Parathyroid adenoma (tissue), 2 donors: Measurements from ENCODE around the gene RGS4.

ENCODE experiments used
- H2AFZ ChIP-seq: fragments of 300-600 bp; sonication (generic); one replicate; pipeline ENCODE4 v1.7.0; 2017; ENCODE audit warnings: antibody characterized with exemption, mild to moderate bottlenecking
- H3K27ac ChIP-seq: fragments of 300-600 bp; sonication (generic); one replicate; pipeline ENCODE4 v1.7.0; 2017
- H3K27me3 ChIP-seq: fragments of 300-600 bp; sonication (generic); one replicate; pipeline ENCODE4 v1.7.0; 2017; ENCODE audit warnings: low read length; ENCODE audit not compliant: control insufficient read depth, insufficient read depth
- H3K36me3 ChIP-seq: fragments of 300-600 bp; sonication (generic); one replicate; pipeline ENCODE4 v1.7.0; 2017; ENCODE audit warnings: low read length; ENCODE audit not compliant: control insufficient read depth, insufficient read depth
- H3K4me1 ChIP-seq: fragments of 300-600 bp; sonication (generic); one replicate; pipeline ENCODE4 v1.7.0; 2017; ENCODE audit warnings: control low read depth
- H3K4me2 ChIP-seq: fragments of 300-600 bp; sonication (generic); one replicate; pipeline ENCODE4 v1.7.0; 2017; ENCODE audit warnings: low read length
- H3K4me3 ChIP-seq: fragments of 300-600 bp; sonication (generic); one replicate; pipeline ENCODE4 v1.7.0; 2017; ENCODE audit warnings: low read depth, low read length
- H3K79me2 ChIP-seq: fragments of 300-600 bp; sonication (generic); one replicate; pipeline ENCODE4 v1.7.0; 2017; ENCODE audit warnings: control low read depth
- H3K9ac ChIP-seq: fragments of 300-600 bp; sonication (generic); one replicate; pipeline ENCODE4 v1.7.0; 2017; ENCODE audit warnings: mild to moderate bottlenecking
- H3K9me3 ChIP-seq: fragments of 300-600 bp; sonication (generic); one replicate; pipeline ENCODE4 v1.7.0; 2017; ENCODE audit warnings: low read length; ENCODE audit not compliant: control insufficient read depth
- TF ChIP-seq, protein P1 (sequence below): fragments of 300-600 bp; sonication (generic); IDR thresholded peaks from one replicate; pipeline ENCODE4 v1.7.0; 2017; ENCODE audit warnings: antibody characterized with exemption, mild to moderate bottlenecking
- donor health status: primary hyperparathyroidism.

The RGS4 gene

DNA sequence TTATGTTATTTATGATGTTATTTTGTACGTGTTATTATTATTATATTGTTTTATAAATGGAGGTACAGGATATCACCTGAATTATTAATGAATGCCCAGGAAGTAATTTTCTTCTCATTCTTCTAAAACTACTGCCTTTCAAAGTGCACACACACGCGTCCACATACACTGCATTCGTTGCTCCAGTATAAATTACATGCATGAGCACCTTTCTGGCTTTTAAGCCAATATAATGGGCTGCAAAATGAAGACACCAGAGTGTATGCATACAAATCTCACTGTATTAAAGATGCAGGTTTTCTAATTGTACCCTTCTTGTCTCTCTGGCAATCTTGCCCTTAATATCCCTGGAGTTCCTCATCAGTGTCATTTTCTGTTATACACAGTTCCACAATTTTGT lies 6.9 kb downstream of the RGS4 start:
- Histone ChIP-seq H2AFZ (no peak overlapping the region), H3K4me3 (no peak overlapping the region), H3K79me2 (no peaks in the 10 kb centered on the region), H3K27me3 (no peaks in the 10 kb centered on the region), H3K9me3 (no peaks in the 10 kb centered on the region), H3K36me3 (no peaks in the 10 kb centered on the region), H3K4me2 (no peak overlapping the region), H3K9ac (no peak overlapping the region), H3K4me1 (no peaks in the 10 kb centered on the region), H3K27ac (no peak overlapping the region)
- TF ChIP-seq, protein P1, sequence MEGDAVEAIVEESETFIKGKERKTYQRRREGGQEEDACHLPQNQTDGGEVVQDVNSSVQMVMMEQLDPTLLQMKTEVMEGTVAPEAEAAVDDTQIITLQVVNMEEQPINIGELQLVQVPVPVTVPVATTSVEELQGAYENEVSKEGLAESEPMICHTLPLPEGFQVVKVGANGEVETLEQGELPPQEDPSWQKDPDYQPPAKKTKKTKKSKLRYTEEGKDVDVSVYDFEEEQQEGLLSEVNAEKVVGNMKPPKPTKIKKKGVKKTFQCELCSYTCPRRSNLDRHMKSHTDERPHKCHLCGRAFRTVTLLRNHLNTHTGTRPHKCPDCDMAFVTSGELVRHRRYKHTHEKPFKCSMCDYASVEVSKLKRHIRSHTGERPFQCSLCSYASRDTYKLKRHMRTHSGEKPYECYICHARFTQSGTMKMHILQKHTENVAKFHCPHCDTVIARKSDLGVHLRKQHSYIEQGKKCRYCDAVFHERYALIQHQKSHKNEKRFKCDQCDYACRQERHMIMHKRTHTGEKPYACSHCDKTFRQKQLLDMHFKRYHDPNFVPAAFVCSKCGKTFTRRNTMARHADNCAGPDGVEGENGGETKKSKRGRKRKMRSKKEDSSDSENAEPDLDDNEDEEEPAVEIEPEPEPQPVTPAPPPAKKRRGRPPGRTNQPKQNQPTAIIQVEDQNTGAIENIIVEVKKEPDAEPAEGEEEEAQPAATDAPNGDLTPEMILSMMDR = no peak

DNA sequence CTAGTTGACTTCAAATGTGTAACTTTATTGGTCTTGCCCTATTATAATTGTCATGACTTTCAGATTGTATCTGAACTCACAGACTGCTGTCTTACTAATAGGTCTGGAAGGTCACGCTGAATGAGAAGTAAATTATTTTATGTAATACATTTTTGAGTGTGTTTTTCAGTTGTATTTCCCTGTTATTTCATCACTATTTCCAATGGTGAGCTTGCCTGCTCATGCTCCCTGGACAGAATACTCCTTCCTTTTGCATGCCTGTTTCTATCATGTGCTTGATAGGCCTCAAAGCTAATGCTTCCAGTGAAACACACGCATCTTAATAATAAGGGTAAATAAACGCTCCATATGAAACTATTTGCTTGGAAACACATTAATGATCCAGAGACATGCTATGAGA lies 7.3 kb downstream of the RGS4 start:
- no peak overlapping the region for H3K4me3 ChIP-seq
- no peak overlapping the region for H3K27ac ChIP-seq
- no peaks in the 10 kb centered on the region for H3K9me3 ChIP-seq
- H3K9ac ChIP-seq = no peak overlapping the region
- TF ChIP-seq, protein P1 = no peak
- H3K79me2 ChIP-seq = no peaks in the 10 kb centered on the region
- H3K36me3 ChIP-seq = no peaks in the 10 kb centered on the region
- H3K27me3 ChIP-seq = no peaks in the 10 kb centered on the region
- H3K4me1 ChIP-seq = no peaks in the 10 kb centered on the region
- H2AFZ ChIP-seq = no peak overlapping the region
- H3K4me2 ChIP-seq = no peak overlapping the region

DNA sequence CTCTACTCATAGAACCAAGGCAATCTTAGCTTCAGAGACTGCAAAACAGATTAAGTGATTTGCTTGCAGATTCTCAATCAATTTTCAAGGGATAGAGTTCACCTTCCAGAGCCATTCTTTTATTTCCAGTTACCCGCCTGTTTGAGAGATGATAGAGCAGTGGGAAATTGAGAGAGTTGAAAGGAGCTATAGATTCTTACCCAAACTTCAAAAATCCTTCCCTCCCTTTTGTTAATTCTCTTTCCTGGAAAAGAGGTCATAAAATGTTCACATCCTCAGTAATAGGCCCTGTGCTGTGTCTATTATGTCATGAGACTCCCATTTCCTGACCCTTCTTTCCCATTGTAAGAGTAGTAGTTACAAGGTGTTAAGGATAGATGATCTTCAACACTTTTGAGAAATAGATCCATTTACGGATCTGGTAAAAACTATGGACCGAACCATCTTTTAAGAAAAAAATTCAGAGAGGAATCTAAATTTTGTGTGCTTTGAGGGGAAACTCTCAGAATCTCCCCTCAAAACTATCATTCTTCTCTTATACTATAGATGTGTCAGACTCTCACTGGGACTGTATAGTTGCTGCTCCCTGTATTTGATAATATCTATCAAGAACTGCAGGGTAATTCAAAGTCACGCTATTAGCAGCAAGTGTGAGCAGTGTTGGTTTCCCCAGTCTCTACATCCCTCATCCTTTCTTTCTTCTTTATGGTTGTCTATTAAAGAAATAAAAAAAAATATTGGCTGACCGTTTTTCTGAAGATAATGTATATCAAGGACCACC lies 8.0 kb downstream of the RGS4 start:
- Histone ChIP-seq H3K4me2 (no peak overlapping the region), H3K9ac (no peak overlapping the region), H3K36me3 (no peaks in the 10 kb centered on the region), H3K27me3 (no peaks in the 10 kb centered on the region), H3K4me3 (no peak overlapping the region), H3K4me1 (no peaks in the 10 kb centered on the region), H3K9me3 (no peaks in the 10 kb centered on the region), H3K79me2 (no peaks in the 10 kb centered on the region), H3K27ac (no peak overlapping the region), H2AFZ (no peak overlapping the region)
- TF ChIP-seq, protein P1 = no peak

DNA sequence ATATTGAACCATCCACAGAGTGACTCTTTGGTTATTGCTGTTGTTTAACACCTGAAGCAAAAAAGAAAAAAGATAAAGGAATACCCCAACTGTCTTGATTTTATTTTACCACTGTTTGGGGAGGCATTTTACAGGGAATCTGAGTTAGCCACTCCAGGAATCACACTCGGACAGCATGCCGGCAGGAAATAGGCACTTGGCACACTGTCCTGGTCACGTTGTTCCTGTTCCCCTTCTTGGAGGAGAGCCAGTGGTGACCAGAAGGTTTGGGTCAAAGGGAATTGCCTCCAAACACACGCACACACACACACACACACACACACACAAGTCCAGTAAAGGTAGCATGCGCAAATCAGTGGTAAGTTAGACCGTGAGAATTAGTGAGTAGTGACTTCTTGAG lies 13.8 kb downstream of the RGS4 start:
- H3K9me3 ChIP-seq = no peaks in the 10 kb centered on the region
- no peak overlapping the region for H2AFZ ChIP-seq
- no peaks in the 10 kb centered on the region for H3K36me3 ChIP-seq
- H3K27ac ChIP-seq = no peak overlapping the region
- H3K27me3 ChIP-seq = no peaks in the 10 kb centered on the region
- no peak overlapping the region for H3K4me3 ChIP-seq
- H3K79me2 ChIP-seq = no peaks in the 10 kb centered on the region
- TF ChIP-seq, protein P1 = no peak
- no peak overlapping the region for H3K4me2 ChIP-seq
- no peaks in the 10 kb centered on the region for H3K4me1 ChIP-seq
- H3K9ac ChIP-seq = no peak overlapping the region

DNA sequence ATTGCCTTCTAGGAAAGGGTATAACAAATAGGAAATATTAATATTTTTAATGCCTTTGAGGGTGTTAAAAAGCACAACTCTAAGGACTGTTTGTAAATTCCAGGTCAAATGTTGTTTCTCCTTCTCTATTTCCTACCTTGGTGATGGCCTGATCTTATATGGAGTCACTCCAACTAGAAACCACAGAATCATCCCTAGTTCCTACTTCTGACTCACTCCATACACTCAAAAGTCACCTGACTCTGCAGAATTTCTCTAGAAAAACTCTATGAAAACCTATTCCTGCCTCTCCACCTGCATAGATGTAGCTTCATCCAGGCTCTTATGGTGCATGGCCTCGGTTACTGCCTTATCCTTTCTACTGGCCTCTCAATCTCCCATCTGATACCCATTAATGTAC lies 14.5 kb downstream of the RGS4 start:
- no peaks in the 10 kb centered on the region for H3K79me2 ChIP-seq
- no peaks in the 10 kb centered on the region for H3K36me3 ChIP-seq
- no peaks in the 10 kb centered on the region for H3K27me3 ChIP-seq
- no peak overlapping the region for H3K27ac ChIP-seq
- no peak overlapping the region for H3K9ac ChIP-seq
- H3K9me3 ChIP-seq = no peaks in the 10 kb centered on the region
- no peak overlapping the region for H3K4me2 ChIP-seq
- TF ChIP-seq, protein P1 = no peak
- H3K4me1 ChIP-seq = no peaks in the 10 kb centered on the region
- no peak overlapping the region for H3K4me3 ChIP-seq
- no peak overlapping the region for H2AFZ ChIP-seq
